Measurements from ENCODE around the gene ACSM2B.
"Not testable (repeated sequence)": the region's sequence is repeated elsewhere in the genome, so short reads cannot be mapped to it uniquely, and the experiment has no call there.

ACSM2B gene, protein sequence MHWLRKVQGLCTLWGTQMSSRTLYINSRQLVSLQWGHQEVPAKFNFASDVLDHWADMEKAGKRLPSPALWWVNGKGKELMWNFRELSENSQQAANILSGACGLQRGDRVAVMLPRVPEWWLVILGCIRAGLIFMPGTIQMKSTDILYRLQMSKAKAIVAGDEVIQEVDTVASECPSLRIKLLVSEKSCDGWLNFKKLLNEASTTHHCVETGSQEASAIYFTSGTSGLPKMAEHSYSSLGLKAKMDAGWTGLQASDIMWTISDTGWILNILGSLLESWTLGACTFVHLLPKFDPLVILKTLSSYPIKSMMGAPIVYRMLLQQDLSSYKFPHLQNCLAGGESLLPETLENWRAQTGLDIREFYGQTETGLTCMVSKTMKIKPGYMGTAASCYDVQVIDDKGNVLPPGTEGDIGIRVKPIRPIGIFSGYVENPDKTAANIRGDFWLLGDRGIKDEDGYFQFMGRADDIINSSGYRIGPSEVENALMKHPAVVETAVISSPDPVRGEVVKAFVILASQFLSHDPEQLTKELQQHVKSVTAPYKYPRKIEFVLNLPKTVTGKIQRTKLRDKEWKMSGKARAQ

DNA sequence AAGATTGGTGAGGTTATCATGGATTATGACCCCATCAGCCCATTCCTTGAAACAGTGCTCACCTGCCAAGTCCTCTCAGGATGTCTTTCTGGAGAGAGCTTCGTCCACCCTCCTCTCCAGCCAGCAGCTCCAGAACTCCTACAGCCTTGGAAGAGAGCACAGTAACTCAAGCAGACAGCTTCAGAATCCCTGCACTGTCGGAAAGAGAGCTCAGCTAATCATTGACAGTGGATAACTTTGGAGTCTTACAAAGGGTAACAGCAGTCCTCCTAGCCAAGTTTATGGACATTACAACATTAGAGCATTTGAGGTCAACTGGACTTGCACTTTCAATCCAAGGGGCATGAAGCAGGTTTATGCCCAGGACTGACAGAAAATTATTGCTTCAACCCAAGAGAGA is at the start of gene ACSM2B:
Gene ACSM2B, minus strand, starts transcription at position 223 of the 400 bp plus-strand sequence. CDS start 11,522 bp downstream, outside the sequence.
- not testable (repeated sequence) for DNase-seq (ENCODE audit: low spot score)

DNA sequence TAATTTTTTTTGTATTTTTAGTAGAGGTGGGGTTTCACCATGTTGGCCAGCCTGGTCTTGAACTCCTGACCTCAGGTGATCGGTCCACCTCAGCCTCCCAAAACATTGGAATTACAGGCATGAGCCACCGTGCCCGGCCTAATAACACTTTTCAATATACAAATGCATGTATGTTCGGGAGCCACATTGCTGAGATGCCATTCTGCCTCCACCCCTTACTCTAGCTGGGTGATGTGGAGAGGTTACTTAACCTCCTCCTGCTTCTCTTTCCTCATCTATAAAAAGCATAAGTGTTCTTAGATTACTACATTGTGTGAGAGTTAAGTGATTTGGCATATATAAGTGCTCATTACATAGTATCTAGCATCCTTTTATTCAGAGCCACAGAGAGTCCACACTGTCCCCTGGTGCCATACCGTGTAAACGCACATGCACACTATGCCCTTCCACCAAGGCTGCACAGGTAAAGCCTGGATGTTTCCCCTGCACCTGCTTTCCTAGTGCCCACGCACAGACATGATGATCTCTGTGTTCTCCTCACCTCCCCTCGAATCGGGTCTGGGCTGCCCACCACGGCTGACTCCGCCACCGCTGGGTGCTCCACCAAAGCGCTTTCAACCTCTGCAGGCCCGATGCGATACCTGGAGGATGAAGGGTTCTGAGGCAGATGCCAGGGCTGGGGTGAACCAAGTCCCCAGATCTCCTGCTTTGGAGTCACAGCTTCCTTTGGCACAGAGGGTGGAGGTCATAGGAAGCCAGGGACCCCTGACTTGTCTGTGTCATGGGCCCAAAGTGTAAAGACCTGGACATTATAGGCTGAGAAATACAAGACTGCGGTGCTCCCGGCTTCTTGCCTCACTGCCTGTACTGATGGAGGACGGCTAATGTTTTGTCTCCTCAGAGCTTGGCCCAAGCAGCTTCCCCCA is 49.0 kb upstream of the ACSM2B start:
- no peak for DNase-seq (ENCODE audit: low spot score)

DNA sequence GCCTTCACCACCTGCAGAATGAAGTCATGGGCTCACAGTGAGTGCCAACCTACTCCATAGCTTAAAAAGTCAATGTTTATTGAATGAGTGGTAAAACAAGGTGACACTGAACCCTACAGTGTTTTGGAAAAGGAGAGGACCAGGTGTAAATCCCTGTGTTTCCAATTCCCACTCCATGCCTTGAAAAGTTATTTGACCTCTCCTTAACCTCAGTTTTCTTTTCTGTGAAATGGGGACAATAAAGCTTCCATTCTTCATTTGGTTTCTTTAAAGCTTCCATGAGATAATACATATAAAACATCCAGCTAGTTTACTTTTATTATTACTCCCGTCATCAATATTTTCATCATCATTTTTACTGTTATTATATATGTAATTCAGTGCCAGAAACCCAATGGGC is 48.0 kb upstream of the ACSM2B start:
- no peak for DNase-seq (ENCODE audit: low spot score)

DNA sequence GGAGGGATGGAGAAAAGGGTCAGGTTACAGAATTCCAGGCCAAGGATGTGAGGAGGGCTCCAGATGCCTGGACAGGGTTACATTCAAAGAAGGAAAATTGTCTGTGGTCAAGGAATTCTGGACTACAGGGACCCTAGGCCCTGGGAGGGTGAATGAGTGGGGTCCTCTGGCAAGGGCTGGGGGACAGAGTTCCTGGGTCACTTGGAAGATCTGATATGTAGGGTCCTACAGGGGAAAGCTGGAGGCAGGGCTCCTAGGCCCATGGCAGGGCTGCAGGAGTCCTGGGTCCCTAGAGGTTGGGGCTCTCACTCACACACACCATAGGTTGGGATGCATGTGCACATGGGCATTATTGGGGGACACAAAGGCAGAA is 46.3 kb upstream of the ACSM2B start:
- DNase-seq (ENCODE audit: low spot score) = no peak

DNA sequence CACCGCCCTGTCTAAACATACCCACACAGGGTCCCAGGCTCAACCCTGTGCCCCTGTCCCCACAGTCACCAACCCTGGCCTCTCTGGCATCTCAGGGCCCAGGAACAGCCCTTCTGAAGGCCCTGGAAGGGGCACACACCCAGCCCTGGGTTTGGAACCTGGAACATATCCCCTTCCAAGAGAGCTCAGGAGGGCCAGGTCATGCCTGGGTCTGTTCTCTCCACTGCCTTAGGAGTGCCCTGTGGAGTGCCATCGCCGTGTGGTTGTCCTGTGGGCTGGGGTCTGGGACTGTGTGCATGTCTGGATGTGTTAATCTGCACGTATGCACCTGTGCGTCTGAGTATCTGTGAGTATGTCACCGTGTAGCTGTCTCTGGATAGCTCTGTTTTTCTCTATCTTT is 45.2 kb upstream of the ACSM2B start:
- DNase-seq (ENCODE audit: low spot score) = no peak

DNA sequence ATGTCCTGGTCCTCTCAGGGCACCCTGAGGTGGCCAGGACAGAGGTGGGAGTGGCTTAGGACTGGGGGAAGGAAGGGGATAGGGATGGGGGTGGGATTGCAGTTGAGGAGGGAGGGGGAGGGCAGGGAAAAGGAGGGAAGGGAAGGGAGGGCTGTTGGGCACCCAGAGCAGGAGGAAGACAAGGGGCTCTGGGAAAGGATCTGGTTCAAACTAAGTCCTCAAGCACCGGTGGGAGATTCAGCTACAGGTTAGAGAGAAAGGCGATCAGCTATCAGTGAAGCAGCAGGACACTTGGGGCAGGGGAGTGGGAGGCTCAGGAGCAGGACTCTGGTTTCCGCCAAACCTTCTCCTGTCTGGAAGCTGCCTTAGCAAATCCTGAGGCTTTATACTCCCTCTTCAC is 44.6 kb upstream of the ACSM2B start:
- DNase-seq (ENCODE audit: low spot score) = no peak

DNA sequence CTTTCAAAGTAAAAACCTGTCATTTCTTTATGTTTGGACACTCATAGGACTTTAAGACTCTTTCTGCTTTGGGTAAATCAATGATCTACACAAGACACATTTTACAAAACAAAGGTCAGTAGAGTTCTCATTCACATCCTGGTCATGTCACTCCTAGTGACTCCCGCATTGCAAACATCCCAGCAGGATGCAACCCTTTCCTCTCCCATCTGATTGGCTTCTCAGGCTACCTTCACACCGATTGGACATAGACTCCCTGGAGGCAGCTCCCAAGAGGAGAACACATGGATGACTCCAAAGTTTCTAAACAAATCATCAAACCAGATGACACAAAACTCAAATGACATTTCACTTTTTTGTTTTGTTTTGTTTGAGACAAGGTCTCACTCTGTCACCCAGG is 43.8 kb upstream of the ACSM2B start:
- DNase-seq (ENCODE audit: low spot score) = no peak

DNA sequence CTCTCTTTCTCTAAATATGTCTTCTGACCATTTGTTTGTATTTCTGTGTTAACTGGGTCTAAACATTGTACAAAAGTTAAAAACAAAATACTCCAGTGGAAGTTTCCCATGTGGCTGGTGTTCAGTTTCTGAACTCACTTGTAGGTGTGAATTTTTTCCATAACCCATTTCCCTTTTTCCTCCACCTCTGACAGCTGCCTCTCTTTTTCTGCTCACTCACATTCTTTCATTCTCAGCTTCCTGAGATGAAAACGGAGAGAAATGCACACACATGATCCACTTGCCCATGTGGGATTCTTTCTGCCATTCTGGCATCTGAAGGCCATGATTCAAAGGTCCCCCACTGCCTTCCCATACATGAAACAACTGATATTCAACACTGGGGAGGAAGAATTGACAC is 41.1 kb upstream of the ACSM2B start:
- DNase-seq (ENCODE audit: low spot score) = no peak

DNA sequence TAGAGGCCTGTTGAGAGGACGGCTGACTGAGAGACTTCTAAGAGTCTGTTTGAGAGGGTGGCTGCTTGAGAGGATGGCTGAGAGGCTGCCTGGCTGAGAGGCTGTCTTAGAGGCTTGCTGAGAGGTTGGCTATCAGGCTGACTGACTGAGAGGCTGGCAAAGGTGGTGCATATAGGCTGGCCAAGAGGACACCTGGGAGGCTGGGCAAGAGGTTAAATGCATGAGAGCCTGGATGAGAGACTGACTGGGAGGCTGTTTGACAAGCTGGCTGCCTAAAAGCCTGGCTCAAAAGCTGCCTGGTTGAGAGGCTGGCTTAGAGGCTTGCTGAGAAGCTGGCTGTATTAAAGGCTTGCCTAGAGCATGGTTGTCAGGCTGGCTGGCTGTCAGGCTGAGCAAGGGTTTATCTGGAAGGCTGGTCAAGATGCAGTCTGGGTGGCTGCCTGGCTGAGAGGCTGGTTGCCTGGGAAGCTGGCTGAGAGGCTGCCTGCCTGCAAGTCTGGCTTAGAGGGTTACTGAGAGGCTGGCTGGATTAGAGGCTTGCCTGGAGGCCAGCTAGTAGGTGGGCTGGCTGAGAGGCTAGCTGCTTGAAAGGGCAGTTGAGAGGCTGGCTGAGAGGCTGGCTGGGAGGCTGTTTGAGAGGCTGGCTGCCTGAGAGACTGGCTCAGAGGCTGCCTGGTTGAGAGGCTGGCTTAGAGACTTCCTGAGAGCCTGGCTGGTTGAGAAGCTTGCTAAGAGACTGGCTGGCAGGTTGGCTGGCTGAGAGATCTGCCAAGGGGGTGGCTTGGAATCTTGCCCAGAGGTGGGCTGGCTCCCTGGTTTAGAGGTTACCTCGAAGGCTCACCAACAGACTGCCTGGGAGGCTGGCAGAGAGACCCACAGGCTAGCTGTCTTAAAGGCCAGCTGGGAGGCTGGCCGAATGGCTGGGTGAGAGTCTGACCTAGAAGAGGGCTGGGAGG is 38.3 kb upstream of the ACSM2B start:
- no peak for DNase-seq (ENCODE audit: low spot score)

DNA sequence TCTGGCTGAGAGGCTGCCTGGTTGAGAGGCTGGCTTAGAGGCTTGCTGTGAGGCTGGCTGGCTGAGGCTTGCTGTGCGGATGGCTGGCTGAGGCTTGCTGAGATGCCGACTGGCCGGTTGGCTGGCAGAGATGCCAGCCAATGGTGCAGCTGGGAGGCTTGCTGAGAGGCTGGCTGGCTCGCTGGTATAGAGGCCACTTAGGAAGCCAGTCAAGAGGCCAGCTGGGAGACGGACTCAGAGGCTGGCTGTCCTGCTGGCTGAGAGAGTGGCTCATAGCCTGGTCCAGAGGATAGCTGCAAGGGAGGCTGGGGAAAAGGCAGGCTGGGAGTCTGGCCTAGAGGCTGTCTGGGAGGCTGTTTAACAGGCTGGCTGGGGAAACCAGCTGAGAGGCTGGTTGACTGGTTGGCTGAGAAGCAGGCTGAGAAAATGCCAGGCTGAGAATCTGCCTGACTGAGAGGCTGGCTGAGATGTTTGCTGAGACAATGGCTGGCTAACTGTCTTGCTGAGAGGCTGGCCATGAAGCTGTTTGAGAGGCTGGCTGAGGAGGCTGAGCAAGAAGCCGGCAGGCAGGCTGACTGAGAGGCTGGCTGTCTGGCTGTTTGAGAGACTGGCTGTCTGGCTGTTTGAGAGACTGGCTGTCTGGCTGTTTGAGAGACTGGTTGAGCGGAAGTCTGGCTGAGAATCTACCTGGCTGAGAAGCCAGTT is 37.5 kb upstream of the ACSM2B start:
- no peak for DNase-seq (ENCODE audit: low spot score)

DNA sequence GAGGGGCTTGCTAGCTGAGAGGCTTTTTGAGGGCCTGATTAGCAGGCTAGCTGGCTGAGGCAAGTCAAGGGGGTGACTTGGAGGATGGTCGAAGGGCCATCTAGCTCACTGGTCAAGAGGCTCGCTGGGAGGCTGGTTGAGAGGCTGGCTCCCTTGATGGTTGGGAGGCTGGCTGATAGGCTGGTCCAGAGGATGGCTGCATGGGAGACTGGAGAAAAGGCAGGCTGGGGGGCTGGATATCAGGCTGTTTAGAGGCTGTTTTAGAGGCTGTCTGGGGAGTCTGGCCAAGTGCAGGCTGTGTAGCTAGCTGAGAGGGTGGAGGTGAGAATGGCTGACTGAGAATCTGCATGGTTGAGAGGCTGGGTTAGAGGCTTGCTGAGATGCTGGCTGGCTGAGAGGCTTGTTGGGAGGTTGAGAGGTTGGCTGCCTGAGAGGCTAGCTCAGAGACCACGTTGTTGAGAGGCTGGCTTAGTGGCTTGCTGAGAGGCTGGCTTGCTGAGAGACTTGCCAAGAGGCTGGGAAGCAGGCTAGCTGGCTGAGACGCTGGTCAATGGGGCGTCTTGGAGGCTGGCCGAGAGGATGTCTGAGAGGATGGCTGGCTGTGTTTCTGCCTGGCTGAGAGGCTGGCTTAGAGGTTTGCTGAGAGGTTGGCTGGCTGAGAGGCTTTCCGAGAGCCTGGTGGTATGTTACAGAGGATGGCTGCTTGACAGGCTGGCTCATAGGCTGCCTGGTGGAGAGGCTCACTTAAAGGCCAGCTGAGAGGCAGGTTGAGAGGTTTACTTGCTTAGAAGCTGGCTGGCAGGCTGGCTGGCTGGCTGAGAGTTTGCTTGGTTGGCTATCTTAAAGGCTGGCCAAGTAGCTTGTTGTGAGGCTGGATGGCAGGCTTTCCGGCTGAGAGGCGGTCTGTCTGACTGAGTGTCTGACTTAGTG is 36.6 kb upstream of the ACSM2B start:
- DNase-seq (ENCODE audit: low spot score) = no peak

DNA sequence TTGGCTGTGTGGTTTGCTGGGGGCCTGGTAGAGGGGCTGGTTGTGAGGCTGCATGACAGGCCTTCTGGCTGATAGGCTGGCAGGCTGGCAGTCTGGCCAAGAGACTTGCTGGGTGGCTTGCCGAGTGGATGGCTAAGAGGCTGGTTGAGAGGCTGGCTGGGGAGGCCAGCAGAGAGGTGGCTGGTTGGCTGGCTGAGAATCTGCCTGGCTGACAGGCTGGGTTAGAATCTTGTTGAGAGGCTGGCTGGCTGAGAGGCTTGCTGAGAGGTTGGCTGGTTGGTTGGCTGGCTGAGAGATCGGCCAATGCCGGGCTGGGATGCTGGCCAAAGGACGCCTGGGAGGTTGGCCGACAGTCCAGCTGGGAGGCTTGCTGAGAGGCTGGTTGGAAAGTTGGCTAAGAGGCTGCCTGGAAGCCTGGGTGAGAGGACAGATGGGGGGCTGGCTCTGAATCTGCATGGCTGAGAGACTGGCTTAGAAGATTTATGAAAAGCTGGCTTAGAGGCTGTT is 35.9 kb upstream of the ACSM2B start:
- no peak for DNase-seq (ENCODE audit: low spot score)

DNA sequence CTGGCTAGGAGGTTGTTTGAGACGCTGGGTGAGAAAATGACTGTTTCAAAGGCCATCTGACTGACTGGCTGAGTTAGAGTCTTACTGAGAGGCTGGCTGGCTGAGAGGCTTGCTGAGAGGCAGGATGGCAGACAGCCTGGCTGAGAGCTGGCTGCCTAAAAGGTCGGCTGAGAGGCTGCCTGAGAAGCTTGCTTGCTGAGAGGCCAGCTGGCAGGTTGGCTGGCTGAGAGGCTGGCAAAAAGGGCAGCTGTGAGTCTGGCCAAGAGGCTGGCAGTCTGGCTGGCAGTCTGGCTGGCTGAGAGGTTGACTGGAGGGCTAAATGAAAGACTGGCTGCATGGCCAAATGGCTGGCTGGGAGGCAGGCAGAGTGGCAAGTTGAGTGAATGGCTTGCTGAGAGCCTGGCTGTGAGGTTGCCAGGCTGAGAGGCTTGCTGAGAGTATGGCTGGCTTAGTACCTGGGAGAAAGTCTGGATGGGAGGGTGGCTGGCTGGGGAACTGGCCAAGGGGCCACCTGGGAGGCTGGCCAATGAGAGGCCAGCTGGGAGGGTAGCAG is 35.3 kb upstream of the ACSM2B start:
- DNase-seq (ENCODE audit: low spot score) = no peak

DNA sequence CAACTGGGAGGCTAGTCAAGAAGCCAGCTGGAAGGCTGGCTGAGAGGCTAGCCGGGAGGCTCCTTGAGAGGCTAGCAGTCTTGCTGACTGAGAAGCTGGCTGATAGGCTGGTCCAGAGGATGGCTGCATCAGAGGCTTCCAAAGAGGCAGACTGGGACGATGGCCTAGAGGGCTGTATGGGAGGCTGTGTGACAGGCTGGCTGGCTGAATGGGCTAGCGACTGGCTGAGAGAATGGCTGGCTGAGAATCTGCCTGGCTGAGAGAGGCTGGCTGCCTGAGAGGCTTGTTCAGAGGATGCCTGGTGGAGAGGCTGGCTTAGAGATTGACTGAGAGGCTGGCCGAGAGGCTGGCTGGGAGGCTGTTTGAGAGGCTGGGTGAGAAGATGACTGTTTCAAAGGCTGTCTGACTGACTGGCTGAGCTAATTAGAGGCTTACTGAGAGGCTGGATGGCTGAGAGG is 34.8 kb upstream of the ACSM2B start:
- DNase-seq (ENCODE audit: low spot score) = no peak

DNA sequence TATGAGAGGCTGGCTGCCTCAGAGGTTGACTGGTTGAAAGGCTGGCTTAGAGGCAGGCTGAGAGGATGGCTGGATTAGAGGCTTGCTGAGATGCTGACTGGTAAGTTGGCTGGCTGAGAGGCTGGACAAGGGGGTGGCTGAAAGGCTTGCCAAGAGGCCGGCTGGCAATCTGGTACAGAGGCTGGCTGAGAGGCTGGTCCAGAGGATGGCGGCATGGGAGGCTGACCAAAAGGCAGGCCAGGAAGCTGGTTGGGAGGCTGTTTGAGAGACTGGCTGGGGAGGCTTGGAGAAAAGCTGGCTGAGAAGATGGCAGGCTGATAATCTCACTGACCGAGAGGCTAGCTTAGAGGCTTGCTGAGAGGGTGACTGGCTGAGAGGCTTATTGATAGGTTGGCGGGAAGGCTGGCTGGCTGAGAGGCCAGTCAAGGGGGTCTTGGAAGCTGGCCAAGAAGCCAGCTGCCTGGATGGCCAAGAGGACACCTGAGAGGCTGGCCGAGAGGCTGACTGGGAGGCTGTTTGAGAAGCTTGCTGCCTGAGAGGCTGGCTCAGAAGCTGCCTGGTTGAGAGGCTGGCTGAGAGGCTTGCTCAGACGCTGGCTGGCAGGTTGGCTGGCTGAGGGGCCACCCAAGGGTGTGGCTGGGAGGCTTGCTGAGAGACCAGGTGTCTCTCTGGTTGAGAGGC is 34.2 kb upstream of the ACSM2B start:
- no peak for DNase-seq (ENCODE audit: low spot score)

DNA sequence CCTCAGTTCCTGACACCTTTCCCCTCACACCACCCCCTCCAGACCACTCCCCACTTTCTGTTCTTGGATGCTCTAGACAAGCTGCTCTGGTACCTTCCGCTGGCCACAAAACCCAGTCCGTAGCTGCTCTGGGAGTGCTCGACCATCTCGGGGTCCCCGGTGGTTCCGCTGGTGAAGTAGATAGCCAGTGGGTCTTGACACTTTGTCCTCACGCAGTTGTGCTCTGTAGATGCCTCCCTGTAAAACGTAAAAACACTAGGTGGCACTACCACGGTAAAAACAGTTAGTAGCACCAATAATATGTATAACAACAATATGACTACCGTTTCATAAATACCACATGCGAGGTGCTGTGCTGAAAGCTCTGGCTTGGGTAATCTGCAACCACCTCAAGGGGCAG is 26.0 kb upstream of the ACSM2B start:
- not testable (repeated sequence) for DNase-seq (ENCODE audit: low spot score)

DNA sequence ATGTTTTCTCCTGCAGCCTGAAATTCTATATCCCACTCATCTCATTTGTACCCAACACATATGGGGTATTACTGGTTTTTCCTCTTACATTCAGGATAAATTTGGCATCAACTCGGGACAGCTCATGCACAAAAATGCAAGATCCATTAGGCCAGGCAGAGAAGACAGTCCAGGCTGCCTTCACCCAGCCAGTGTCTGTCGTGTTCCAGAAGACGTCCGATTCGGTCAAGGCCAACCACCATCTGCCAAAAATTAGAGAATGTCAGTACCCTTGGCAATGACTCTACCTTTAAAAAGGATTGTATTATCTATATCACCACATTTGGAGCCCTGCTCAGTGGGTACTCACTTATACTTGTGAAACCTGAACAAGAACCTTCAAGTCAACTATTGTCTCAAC is 23.3 kb upstream of the ACSM2B start:
- not testable (repeated sequence) for DNase-seq (ENCODE audit: low spot score)

DNA sequence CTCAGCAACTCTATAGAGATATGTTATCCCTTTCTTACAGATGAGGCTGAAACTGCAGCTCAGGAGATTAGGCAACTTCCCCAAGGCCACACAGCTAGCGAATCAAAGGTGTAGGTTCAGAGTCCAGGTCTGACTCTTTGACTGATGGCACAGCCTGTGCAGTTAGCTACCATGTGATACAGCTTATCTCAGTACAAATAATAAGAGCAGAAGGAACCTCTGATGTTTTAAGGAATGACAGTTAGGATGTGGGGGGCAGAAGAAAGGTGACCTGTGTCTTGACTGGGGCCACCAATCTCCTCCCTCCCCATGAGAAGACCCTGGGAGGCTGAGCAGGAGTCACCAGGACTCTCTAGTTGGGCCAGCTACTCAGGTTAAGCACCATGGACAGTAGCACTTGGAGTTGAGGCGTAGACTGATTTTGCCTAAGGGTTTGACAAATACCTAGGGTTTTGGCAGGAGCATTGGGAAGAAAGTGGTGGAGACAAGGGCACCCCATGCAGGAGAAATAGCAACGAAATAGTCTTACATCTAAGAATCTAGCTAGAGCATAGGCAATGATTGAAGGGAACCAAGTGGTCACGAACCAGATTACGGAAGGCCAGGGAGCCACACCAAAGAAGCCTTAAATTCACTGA is 22.8 kb upstream of the ACSM2B start:
- DNase-seq (ENCODE audit: low spot score) = no peak

Measured in LoVo (cell line).